HUES6 (cell line): ENCODE data around the gene PHF24.
A peak's percentile ranks its signal among the peaks of the same experiment; 100 is the strongest.
"Not testable (repeated sequence)": the region's sequence is repeated elsewhere in the genome, so short reads cannot be mapped to it uniquely, and the experiment has no call there.

ENCODE experiments used
- H3K27ac ChIP-seq: 2 replicates; pipeline ENCODE4 v1.7.0; 2013; ENCODE audit warnings: low read depth, mild to moderate bottlenecking, low read length, inconsistent platforms
- H3K27me3 ChIP-seq: 2 replicates; pipeline ENCODE4 v1.6.1; 2013; ENCODE audit warnings: low read length; ENCODE audit not compliant: control insufficient read depth, insufficient read depth
- H3K36me3 ChIP-seq: 2 replicates; pipeline ENCODE4 v1.6.1; 2013; ENCODE audit warnings: low read length; ENCODE audit not compliant: control insufficient read depth, insufficient read depth
- H3K4me1 ChIP-seq: 2 replicates; pipeline ENCODE4 v1.6.1; 2013; ENCODE audit warnings: low read length; ENCODE audit not compliant: control insufficient read depth, insufficient read depth
- H3K4me3 ChIP-seq: 2 replicates; pipeline ENCODE4 v1.5.1; 2013; ENCODE audit warnings: low read depth, low read length
- H3K9ac ChIP-seq: one replicate; pipeline ENCODE4 v1.6.1; 2013; ENCODE audit warnings: mild to moderate bottlenecking, low read length
- H3K9me3 ChIP-seq: 2 replicates; pipeline ENCODE4 v1.6.1; 2013; ENCODE audit warnings: low read depth, low read length; ENCODE audit not compliant: control insufficient read depth, insufficient read depth

Gene PHF24

DNA sequence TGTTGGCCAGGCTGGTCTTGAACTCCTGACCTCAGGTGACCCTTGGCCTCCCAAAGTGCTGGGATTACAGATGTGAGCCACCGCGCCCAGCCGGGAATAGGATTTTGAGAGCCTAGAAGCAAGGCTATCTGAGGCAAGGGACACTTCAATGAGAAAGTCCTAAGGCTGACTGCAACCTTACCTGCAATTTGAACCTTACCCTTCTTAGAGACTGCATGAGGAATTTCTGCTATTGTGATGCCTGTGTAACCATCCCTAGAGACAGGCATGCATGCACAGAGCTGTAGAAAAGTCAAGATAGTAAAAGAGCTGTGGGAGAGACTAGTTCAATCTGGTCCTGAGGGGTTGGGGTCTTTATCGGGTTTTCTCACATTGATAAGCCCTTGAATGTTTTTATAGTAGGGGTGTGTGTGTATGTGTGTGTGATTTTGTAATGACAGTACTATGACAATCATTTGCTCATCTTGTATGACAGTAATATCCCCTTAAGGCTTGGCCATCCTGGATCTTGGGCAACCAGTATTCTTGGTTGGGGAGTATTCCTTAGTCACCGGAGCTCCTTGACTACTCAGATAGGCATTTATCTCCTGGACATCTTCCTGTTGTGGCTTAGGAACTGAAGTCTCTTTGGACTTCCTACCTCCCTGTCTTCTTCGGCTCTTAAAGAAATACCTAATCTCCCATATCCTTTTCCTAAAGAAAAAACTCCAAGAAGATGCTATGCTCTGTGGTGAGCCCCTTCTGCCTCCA, 42.6 kb downstream of the PHF24 start:
- Histone ChIP-seq H3K4me1 (peaks cover 42% of the 10 kb centered on the region), H3K4me3 (no peak overlapping the region), H3K36me3 (peaks cover 23% of the 10 kb centered on the region), H3K27ac (no peak overlapping the region), H3K9me3 (no peaks in the 10 kb centered on the region), H3K27me3 (no peaks in the 10 kb centered on the region), H3K9ac (no peak overlapping the region)

DNA sequence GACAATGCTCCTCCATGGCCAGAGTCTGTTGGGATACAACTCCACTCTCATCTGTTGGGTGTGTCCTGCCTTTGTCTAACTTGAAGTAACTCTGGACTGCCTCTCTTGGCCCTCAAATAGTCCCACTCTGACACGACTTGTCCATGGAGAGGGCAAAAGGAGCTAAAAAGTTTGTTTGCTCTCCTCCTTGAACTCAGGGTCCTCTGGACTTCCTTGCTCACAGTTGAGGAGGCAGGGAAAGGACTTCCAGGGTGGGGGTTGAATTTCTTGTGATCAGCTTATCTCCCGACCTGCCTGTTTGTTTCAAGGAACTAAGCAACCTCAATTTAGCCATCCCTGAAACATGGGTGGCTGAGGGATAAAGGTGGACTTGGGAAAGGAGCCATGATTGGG, 43.2 kb downstream of the PHF24 start:
- H3K36me3 ChIP-seq: peaks cover 18% of the 10 kb centered on the region
- no peak overlapping the region for H3K9ac ChIP-seq
- H3K4me3 ChIP-seq: no peak overlapping the region
- peaks cover 42% of the 10 kb centered on the region for H3K4me1 ChIP-seq
- no peak overlapping the region for H3K27ac ChIP-seq
- H3K9me3 ChIP-seq: no peaks in the 10 kb centered on the region
- no peaks in the 10 kb centered on the region for H3K27me3 ChIP-seq

DNA sequence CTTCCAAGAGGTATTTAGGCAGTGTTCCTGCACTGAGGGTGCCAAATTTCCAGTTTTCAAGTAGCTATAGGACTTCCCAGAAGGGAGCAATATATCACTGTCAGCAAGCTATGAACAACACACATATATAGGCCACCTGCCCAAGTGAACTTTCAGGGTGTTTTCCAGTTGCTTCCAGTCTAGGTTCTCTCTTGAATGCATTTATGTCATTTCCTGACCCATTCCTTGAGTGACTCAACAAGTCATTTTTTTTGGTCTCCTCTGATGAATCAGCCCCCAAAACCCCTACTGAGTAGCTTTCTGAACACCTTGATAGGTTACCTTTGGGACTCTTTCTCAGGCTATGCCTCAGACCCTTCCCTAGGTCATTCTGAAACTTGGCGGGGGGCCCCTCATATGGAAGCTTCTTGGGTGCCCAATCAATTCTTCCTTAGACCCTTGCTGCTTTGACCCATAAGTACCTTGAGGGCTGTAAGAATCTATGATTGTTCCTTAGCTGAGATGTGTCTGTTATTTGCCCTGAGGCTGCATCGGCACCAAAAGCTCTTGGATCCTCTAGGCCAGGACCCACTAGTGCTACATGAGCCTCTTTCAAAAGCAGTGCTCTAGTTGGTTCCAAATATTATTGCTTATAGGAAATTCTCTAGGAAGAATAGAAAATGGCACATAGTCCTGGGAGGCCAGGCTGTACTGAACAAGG, 43.9 kb downstream of the PHF24 start:
- Histone ChIP-seq H3K27ac (no peak overlapping the region; the same call in 1 of the 2 replicates), H3K9me3 (no peaks in the 10 kb centered on the region), H3K27me3 (no peaks in the 10 kb centered on the region), H3K9ac (no peak overlapping the region), H3K4me1 (peaks cover 38% of the 10 kb centered on the region), H3K36me3 (peaks cover 11% of the 10 kb centered on the region), H3K4me3 (no peak overlapping the region)

- no peaks in the 10 kb centered on the region for H3K9me3 ChIP-seq
- no peak overlapping the region for H3K9ac ChIP-seq
- H3K27me3 ChIP-seq: no peaks in the 10 kb centered on the region
- peaks cover 32% of the 10 kb centered on the region for H3K4me1 ChIP-seq
- peak overlapping the region; percentile 4; the same call in 1 of the 2 replicates for H3K27ac ChIP-seq
- peaks cover 5% of the 10 kb centered on the region for H3K36me3 ChIP-seq
- no peak overlapping the region for H3K4me3 ChIP-seq
Measured at GRCh38 chr9:35002623-35003022, 44.5 kb downstream of the PHF24 start.

DNA sequence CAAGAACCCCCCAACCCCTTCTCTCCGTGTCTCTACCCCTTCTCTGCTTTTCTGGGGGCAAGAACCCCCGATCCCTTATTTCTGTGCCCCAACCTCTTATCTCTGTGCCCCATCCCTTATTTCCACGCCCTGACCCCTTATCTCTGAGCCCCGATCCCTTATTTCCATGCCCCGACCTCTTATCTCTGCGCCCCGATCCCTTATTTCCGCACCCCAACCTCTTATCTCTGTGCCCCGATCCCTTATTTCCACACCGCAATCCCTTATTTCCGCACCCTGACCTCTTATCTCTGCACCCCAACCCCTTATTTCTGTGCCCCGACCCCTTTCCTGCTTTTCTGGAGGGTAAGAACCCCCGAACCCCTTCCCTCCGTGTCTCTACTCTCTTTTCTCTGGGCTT, 46.2 kb downstream of the PHF24 start:
- peaks cover 31% of the 10 kb centered on the region for H3K4me1 ChIP-seq
- not testable (repeated sequence) for H3K27me3 ChIP-seq, H3K9ac ChIP-seq, H3K9me3 ChIP-seq, H3K27ac ChIP-seq, H3K4me3 ChIP-seq, H3K36me3 ChIP-seq

- H3K27me3 ChIP-seq: no peaks in the 10 kb centered on the region
- no peak overlapping the region for H3K4me3 ChIP-seq
- H3K4me1 ChIP-seq: no peaks in the 10 kb centered on the region
- H3K36me3 ChIP-seq: peaks cover 18% of the 10 kb centered on the region; the same call in 1 of the 2 replicates
- H3K9ac ChIP-seq: no peak overlapping the region
- H3K9me3 ChIP-seq: peaks cover 34% of the 10 kb centered on the region
- no peak overlapping the region for H3K27ac ChIP-seq
Measured at GRCh38 chr9:35010351-35010958, 52.4 kb downstream of the PHF24 start.

DNA sequence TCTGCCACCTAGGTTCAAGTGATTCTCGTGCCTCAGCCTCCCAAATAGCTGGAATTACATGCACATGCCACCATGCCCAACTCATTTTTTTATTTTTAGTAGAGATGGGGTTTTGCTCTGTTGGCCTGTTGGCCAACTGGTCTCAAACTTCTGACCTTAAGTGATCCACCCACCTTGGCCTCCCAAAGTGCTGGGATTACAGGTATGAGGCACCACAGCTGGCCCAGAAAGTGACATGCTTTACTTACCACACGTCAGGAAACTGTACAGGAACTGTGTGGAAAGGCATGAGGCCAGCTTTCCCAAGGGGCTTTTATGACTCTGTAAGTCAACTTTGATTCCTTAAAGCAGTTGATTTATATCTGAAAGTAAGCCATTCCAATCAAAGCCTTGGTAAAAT, 56.4 kb downstream of the PHF24 start:
- Histone ChIP-seq H3K4me3 (no peak overlapping the region), H3K4me1 (no peaks in the 10 kb centered on the region), H3K9ac (no peak overlapping the region), H3K36me3 (peaks cover 16% of the 10 kb centered on the region; the same call in 1 of the 2 replicates), H3K9me3 (peaks cover 61% of the 10 kb centered on the region), H3K27ac (no peak overlapping the region), H3K27me3 (no peaks in the 10 kb centered on the region)

DNA sequence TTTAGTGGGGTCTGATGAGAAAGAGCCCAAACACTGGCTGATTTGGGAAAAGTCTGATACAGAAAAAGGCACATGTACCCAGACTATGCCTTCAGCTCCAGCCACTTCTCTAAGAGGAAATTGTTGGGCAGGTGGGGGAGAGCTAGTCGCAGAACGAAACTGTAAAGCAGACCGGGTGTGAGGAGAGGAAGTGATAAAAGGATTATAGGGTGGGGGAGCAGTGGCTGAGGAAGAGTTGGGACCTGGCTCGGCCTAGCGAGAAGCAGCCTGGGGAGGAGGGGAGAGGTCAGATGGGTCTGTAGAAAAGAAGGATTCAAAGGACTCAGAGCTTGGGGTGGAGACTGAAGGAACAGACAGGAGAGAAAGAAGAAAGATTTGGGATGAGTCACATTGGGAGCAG, 65.4 kb downstream of the PHF24 start:
- not testable (repeated sequence) for H3K36me3 ChIP-seq, H3K4me3 ChIP-seq, H3K27me3 ChIP-seq, H3K9ac ChIP-seq, H3K27ac ChIP-seq
- Histone ChIP-seq H3K4me1 (peaks cover 18% of the 10 kb centered on the region), H3K9me3 (peaks cover 28% of the 10 kb centered on the region)

DNA sequence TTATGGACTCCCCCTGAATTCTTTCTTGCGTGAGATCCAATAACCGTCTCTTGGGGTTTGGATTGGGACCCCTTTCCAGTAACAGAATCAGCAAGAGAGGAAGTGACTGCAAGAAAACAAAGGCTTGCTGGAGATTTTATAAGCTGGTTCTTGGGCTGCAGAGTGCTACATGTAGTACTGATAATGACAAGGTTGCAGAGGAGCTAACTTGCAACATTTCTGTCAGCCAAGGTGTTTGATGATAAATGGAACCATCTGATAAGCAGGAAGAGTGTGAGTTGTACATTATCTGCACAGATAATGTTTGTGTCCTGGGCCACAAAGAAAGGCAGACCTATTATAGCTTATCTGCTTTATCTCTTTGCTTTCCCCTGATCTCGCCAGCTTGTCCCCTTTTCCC, 68.6 kb downstream of the PHF24 start:
- H3K4me3 ChIP-seq: no peak overlapping the region
- H3K36me3 ChIP-seq: peaks cover 11% of the 10 kb centered on the region; the same call in 1 of the 2 replicates
- peak overlapping the region; percentile 66 for H3K27ac ChIP-seq
- H3K4me1 ChIP-seq: peaks cover 18% of the 10 kb centered on the region
- no peaks in the 10 kb centered on the region for H3K27me3 ChIP-seq
- H3K9ac ChIP-seq: no peak overlapping the region
- peaks cover 35% of the 10 kb centered on the region for H3K9me3 ChIP-seq

GRCh38 chr9:35027374-35027773, 69.3 kb downstream of the PHF24 start:
- Histone ChIP-seq H3K9me3 (peaks cover 35% of the 10 kb centered on the region), H3K27ac (peak overlapping the region; percentile 66; the same call in 1 of the 2 replicates), H3K9ac (no peak overlapping the region), H3K4me3 (no peak overlapping the region), H3K27me3 (no peaks in the 10 kb centered on the region), H3K4me1 (peaks cover 18% of the 10 kb centered on the region), H3K36me3 (peaks cover 11% of the 10 kb centered on the region; the same call in 1 of the 2 replicates)

DNA sequence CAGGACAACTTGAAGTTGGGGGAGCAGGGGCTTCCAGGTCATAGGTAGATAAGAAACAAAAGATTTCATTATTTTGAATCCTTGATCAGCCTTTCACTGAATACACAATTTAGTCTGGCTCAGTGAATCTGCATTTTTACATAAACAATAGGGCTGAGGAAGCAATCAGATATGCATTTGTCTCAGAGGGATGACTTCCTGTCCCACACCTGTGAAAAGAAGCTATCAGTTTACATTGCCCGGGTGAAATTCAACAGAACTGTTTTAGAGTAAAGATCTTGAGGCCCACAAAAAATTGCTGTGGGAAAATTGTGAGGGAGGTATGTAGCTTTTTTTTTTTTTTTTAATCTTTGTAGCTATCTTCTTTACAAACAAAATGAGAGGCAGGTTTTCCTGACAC, 69.8 kb downstream of the PHF24 start:
- Histone ChIP-seq H3K27me3 (no peaks in the 10 kb centered on the region), H3K4me1 (peaks cover 18% of the 10 kb centered on the region), H3K27ac (peak overlapping the region; percentile 66; the same call in 1 of the 2 replicates), H3K36me3 (peaks cover 11% of the 10 kb centered on the region; the same call in 1 of the 2 replicates), H3K4me3 (no peak overlapping the region), H3K9me3 (peaks cover 35% of the 10 kb centered on the region), H3K9ac (no peak overlapping the region)
